Transverse colon (tissue), 4 donors: ENCODE results near the gene WDR48. TPM values are rescaled to one million over a fixed set of nuclear protein-coding genes. Genes with fewer than 3 reads are reported as not detected.

ENCODE experiments used
- DNase-seq: peaks from one replicate; pipeline ENCODE4 v3.0.0-alpha.2; 2019
- H3K27ac ChIP-seq, 4 donors: fragments of 200-600 bp; sonication (generic); 2 replicates each; pipeline ENCODE4 v1.5.1; 2016 to 2018; ENCODE audit warnings: inconsistent platforms in 4 of 4
- H3K27me3 ChIP-seq: fragments of 200-600 bp; sonication (generic); 2 replicates; pipeline ENCODE4 v1.5.1; 2017; ENCODE audit warnings: inconsistent platforms
- H3K36me3 ChIP-seq, 4 donors: fragments of 200-600 bp; sonication (generic); 2 replicates each; pipeline ENCODE4 v1.5.1; 2017 to 2019; ENCODE audit warnings: inconsistent platforms in 4 of 4
- H3K4me1 ChIP-seq, 4 donors: fragments of 200-600 bp; sonication (generic); 2 replicates each; pipeline ENCODE4 v1.5.1; 2017 to 2020; ENCODE audit warnings: inconsistent platforms in 4 of 4
- H3K4me3 ChIP-seq, 4 donors: fragments of 200-600 bp; sonication (generic); 1 replicate in 1 of 4; 2 replicates in 3 of 4; pipeline versions ENCODE4 v1.5.1 to v1.6.1; 2017 to 2019; ENCODE audit warnings: inconsistent platforms in 4 of 4
- H3K9me3 ChIP-seq, 2 donors: fragments of 200-600 bp; sonication (generic); 2 replicates each; pipeline ENCODE4 v1.5.1; 2017 to 2019; ENCODE audit warnings: inconsistent platforms in 2 of 2
- CTCF ChIP-seq, 5 experiments: fragments of 200-600 bp in 3 of 5; fragments of 450-650 bp in 2 of 5; sonication (generic) in 3 of 5; IDR thresholded peaks; 1 replicate in 2 of 5; 2 replicates in 3 of 5; pipeline ENCODE4 v1.5.1; 2016 to 2017; ENCODE audit warnings: antibody characterized with exemption in 5 of 5, inconsistent platforms in 3 of 5, mild to moderate bottlenecking in 2 of 5, moderate library complexity in 1 of 5
- EP300 ChIP-seq: sonication (generic); formaldehyde crosslinking; IDR thresholded peaks from one replicate; pipeline ENCODE4 v1.6.1; 2017; ENCODE audit warnings: antibody characterized with exemption, low read depth
- POLR2A ChIP-seq: fragments of 450-650 bp; IDR thresholded peaks from one replicate; pipeline ENCODE4 v1.6.1; 2016; ENCODE audit warnings: antibody characterized with exemption, mild to moderate bottlenecking, moderate library complexity
- POLR2AphosphoS5 ChIP-seq, 3 donors: sonication (generic); formaldehyde crosslinking; IDR thresholded peaks; one replicate each; pipeline ENCODE4 v1.6.1; 2016; ENCODE audit warnings: antibody characterized with exemption in 3 of 3
- WGBS, 2 donors: methylation state at CpG; one replicate each; pipeline ENCODE4 v1.1.5; 2018; ENCODE audit warnings: low coverage in 1 of 2; 5-methylcytosine and 5-hydroxymethylcytosine counted together
- in situ Hi-C, 4 donors: fragments of 200-750 bp; cut with MboI; loops; one replicate each; pipeline versions ENCODE4 v1.15.0 to v1.15.1; 2017; ENCODE audit warnings: low sequenced_read_pairs in 3 of 4, low pct_ligation_motif_present in 1 of 4, low pct_unique_long_range_greater_than_20kb in 1 of 4
- intact Hi-C: fragments of 100-400 bp; cut with DNase I; formaldehyde crosslinking; loops from one replicate; pipeline ENCODE4 v1.15.1; 2023; ENCODE audit warnings: low total_unique reads
- total RNA-seq, 4 donors: library from RNA; depleted of rRNA; stranded (reverse); fragments of >200 nt; gene quantifications; one replicate each; pipeline ENCODE4 v1.1.0, GENCODE V29; 2016

The WDR48 gene
- total RNA-seq, 4 donors from 2014 or later: 31.0 to 47.6 (median 36.2) TPM

- intact Hi-C loops: no loop called here
- H3K4me1 ChIP-seq: peaks cover 0 to 2% (median under 1%) of the 10 kb centered on the region in 4 donors
- no peaks in the 10 kb centered on the region for H3K9me3 ChIP-seq
- TF ChIP-seq EP300: no peak
- no peak for TF ChIP-seq CTCF (IDR thresholded peaks at IDR 0.05)
- TF ChIP-seq POLR2AphosphoS5 (IDR thresholded peaks at IDR 0.05): no peak
- no peak for TF ChIP-seq POLR2A
- no peak for DNase-seq
- 61 to 83% methylated on average over 3 to 6 of the region's 6 CpGs for WGBS, 2 donors
- H3K27ac ChIP-seq: no peak overlapping the region
- H3K4me3 ChIP-seq: no peak overlapping the region
- H3K27me3 ChIP-seq: no peaks in the 10 kb centered on the region
- in situ Hi-C loops: no loop called here
- no peaks in the 10 kb centered on the region for H3K36me3 ChIP-seq
Measured at GRCh38 chr3:39133822-39134221, 82.0 kb downstream of the WDR48 start.

DNA sequence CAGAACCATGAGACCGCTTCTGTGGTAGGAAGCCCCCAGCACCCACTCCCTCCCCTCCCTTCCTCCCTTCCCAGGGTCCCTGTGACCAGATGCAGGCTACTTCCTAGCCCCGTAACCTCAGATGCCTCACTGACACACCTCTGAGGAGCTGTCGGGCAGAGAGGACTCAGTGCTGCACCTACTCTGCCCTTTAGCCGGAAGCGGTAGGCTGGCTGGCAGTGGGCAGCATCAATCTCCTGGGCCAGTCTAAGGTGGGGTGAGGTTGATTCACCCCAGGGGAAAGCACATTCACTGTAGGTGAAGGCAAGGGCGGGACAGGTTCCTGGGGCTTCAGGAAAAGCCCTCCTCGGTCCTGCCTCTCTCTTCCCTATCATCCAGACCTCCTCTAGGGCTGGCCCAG, 82.5 kb downstream of the WDR48 start:
- 93% methylated on average over 7 of the region's 7 CpGs; no CpG with 5 or more reads in 1 of the 2 donors for WGBS, 2 donors
- no peaks in the 10 kb centered on the region for H3K36me3 ChIP-seq
- no peak for TF ChIP-seq POLR2AphosphoS5 (IDR thresholded peaks at IDR 0.05)
- no peak for TF ChIP-seq EP300
- no peak for TF ChIP-seq POLR2A
- TF ChIP-seq CTCF (IDR thresholded peaks at IDR 0.05): no peak
- intact Hi-C loops: no loop called here
- no peaks in the 10 kb centered on the region for H3K9me3 ChIP-seq
- in situ Hi-C loops: no loop called here
- no peak for DNase-seq
- peaks cover 0 to 7% (median 2%) of the 10 kb centered on the region in 4 donors for H3K4me1 ChIP-seq
- no peak overlapping the region for H3K4me3 ChIP-seq
- no peaks in the 10 kb centered on the region for H3K27me3 ChIP-seq
- H3K27ac ChIP-seq: no peak overlapping the region

GRCh38 chr3:39135170-39135805, 83.5 kb downstream of the WDR48 start:
- no peak overlapping the region for H3K4me3 ChIP-seq
- H3K27ac ChIP-seq: no peak overlapping the region
- intact Hi-C loops (no loop called here), in situ Hi-C loops (no loop called here)
- H3K27me3 ChIP-seq: no peaks in the 10 kb centered on the region
- TF ChIP-seq POLR2A: no peak
- TF ChIP-seq POLR2AphosphoS5 (IDR thresholded peaks at IDR 0.05): peak in 2 of 3 donors; percentile 14 to 19
- H3K4me1 ChIP-seq: peaks cover 3 to 17% (median 10%) of the 10 kb centered on the region in 4 donors
- no peaks in the 10 kb centered on the region for H3K9me3 ChIP-seq
- DNase-seq: no peak
- H3K36me3 ChIP-seq: no peaks in the 10 kb centered on the region
- 70% methylated on average over 8 of the region's 8 CpGs; no CpG with 5 or more reads in 1 of the 2 donors for WGBS, 2 donors

- Histone ChIP-seq H3K27ac (no peak overlapping the region), H3K4me3 (no peak overlapping the region), H3K4me1 (peaks cover 18 to 32% (median 25%) of the 10 kb centered on the region in 4 donors), H3K27me3 (no peaks in the 10 kb centered on the region), H3K9me3 (no peaks in the 10 kb centered on the region), H3K36me3 (no peaks in the 10 kb centered on the region)
- 93% methylated on average over 16 of the region's 21 CpGs; no CpG with 5 or more reads in 1 of the 2 donors for WGBS, 2 donors
- in situ Hi-C loops: no loop called here
- intact Hi-C loops: no loop called here
- DNase-seq: no peak
- no peak for TF ChIP-seq EP300
- no peak for TF ChIP-seq CTCF (IDR thresholded peaks at IDR 0.05)
- TF ChIP-seq POLR2AphosphoS5 (IDR thresholded peaks at IDR 0.05): no peak
- TF ChIP-seq POLR2A: no peak
Measured at GRCh38 chr3:39136533-39137434, 85.0 kb downstream of the WDR48 start.
